Measurements from ENCODE around the gene FARS2. TPM values are rescaled to one million over a fixed set of nuclear protein-coding genes. Genes with fewer than 3 reads are reported as not detected.

FARS2 gene
- total and polyA plus RNA-seq, 9 of the 15 experiments (the other 6 are each of a cell fraction or from before 2014, with no cell fraction given): 16.5 to 62.2 (median 27.0) TPM

GRCh38 chr6:5592886-5593519 lies 331.7 kb downstream of the FARS2 start (continued):
- no peak for TF ChIP-seq MCM2 (IDR thresholded peaks at IDR 0.05; ENCODE audit: low read depth)
- TF ChIP-seq GATA2 (CRISPR knock-in tag; IDR thresholded peaks at IDR 0.05): peak; percentile 80
- TF ChIP-seq NR2C2 (CRISPR knock-in tag; IDR thresholded peaks at IDR 0.05): no peak
- no peak for TF ChIP-seq NR2C2 (tag; IDR thresholded peaks at IDR 0.05)
- no peak for TF ChIP-seq PATZ1 (CRISPR knock-in tag; IDR thresholded peaks at IDR 0.05; ENCODE audit: borderline replicate concordance)
- no peak for TF ChIP-seq TAF7 (tag; IDR thresholded peaks at IDR 0.05)
- TF ChIP-seq VEZF1 (CRISPR knock-in tag; IDR thresholded peaks at IDR 0.05): peak; percentile 36
- TF ChIP-seq ZFP91 (CRISPR knock-in tag; IDR thresholded peaks at IDR 0.05): no peak
- no peak for TF ChIP-seq SRSF9 (IDR thresholded peaks at IDR 0.05; ENCODE audit: borderline replicate concordance, low read depth, low read length)
- TF ChIP-seq ZZZ3 (IDR thresholded peaks at IDR 0.05): no peak
- no peak for TF ChIP-seq CBX5 (IDR thresholded peaks at IDR 0.05; ENCODE audit: borderline replicate concordance, low read depth)
- no peak for TF ChIP-seq USF2 (CRISPR knock-in tag; IDR thresholded peaks at IDR 0.05)
- no peak for TF ChIP-seq ESRRA (IDR thresholded peaks at IDR 0.05; ENCODE audit: borderline replicate concordance, low read depth)
- TF ChIP-seq TSHZ1 (CRISPR knock-in tag; IDR thresholded peaks at IDR 0.05): no peak
- no peak for TF ChIP-seq ZBTB12 (CRISPR knock-in tag; IDR thresholded peaks at IDR 0.05)
- no peak for TF ChIP-seq CHCHD3 (CRISPR knock-in tag; IDR thresholded peaks at IDR 0.05)
- no peak for TF ChIP-seq ZC3H11A (IDR thresholded peaks at IDR 0.05; ENCODE audit: low read depth, low read length)
- TF ChIP-seq HOXB6 (CRISPR knock-in tag; IDR thresholded peaks at IDR 0.05; ENCODE audit: borderline replicate concordance): no peak
